ENCODE results near the gene SUFU. TPM values are rescaled to one million over a fixed set of nuclear protein-coding genes. Genes with fewer than 3 reads are reported as not detected.
A peak's percentile ranks its signal among the peaks of the same experiment; 100 is the strongest.

The SUFU gene
- total RNA-seq, 4 donors from 2014 or later = 2.3 to 5.4 (median 4.4) TPM

GRCh38 chr10:102645741-102646609 lies 142.2 kb downstream of the SUFU start:
- Histone ChIP-seq H3K27ac (peak overlapping the region; percentile 96 to 100 (median 100)), H3K4me1 (peaks cover 46 to 50% of the 10 kb centered on the region in 2 donors), H3K4me3 (replicated peaks in 1 of 3) (peak overlapping the region; percentile 59 to 84 (median 78)), H3K9me3 (no peaks in the 10 kb centered on the region), H3K36me3 (no peaks in the 10 kb centered on the region), H3K27me3 (no peaks in the 10 kb centered on the region)
- peak; percentile 92 to 94 for DNase-seq
- intact Hi-C loops (cut with DNase I) = loop anchor here (2.0 kb wide), 1 partner anchor 29 kb away; no protein-coding TSS in a partner anchor
- 1 to 5% methylated on average over 19 to 29 of the region's 29 CpGs for WGBS, 2 donors
- no peak for TF ChIP-seq CTCF (IDR thresholded peaks at IDR 0.05)
- peak in 1 of 2 donors; percentile 89 for TF ChIP-seq POLR2A (IDR thresholded peaks at IDR 0.05)

GRCh38 chr10:102646610-102647442 lies 143.1 kb downstream of the SUFU start:
- peak overlapping the region; percentile 2 to 84 (median 54) for H3K4me3 ChIP-seq (replicated peaks in 1 of 3)
- intact Hi-C loops (cut with DNase I) = no loop called here
- DNase-seq = peak; percentile 52 to 54

GRCh38 chr10:102647443-102648268 lies 143.9 kb downstream of the SUFU start:
- TF ChIP-seq CTCF (IDR thresholded peaks at IDR 0.05) (no peak), POLR2A (IDR thresholded peaks at IDR 0.05) (no peak)
- no peaks in the 10 kb centered on the region for H3K9me3 ChIP-seq
- DNase-seq = no peak
- H3K4me1 ChIP-seq = peaks cover 56 to 59% of the 10 kb centered on the region in 2 donors
- 33 to 46% methylated on average over 3 to 7 of the region's 7 CpGs for WGBS, 2 donors
- peak overlapping the region in 2 of 3 donors; percentile 2 to 84 for H3K4me3 ChIP-seq (replicated peaks in 1 of 3)
- intact Hi-C loops (cut with DNase I) = no loop called here
- no peaks in the 10 kb centered on the region for H3K36me3 ChIP-seq
- peak overlapping the region; percentile 96 to 100 (median 100) for H3K27ac ChIP-seq
- no peaks in the 10 kb centered on the region for H3K27me3 ChIP-seq

More at GRCh38 chr10:102646610-102647442, 143.1 kb downstream of the SUFU start:
- TF ChIP-seq POLR2A (IDR thresholded peaks at IDR 0.05) (no peak), CTCF (IDR thresholded peaks at IDR 0.05) (no peak)
- WGBS, 2 donors = 19 to 33% methylated on average over 17 to 18 of the region's 18 CpGs
- Histone ChIP-seq H3K4me1 (peaks cover 50 to 53% of the 10 kb centered on the region in 2 donors), H3K27me3 (no peaks in the 10 kb centered on the region), H3K27ac (peak overlapping the region; percentile 96 to 100 (median 100)), H3K9me3 (no peaks in the 10 kb centered on the region), H3K36me3 (no peaks in the 10 kb centered on the region)

GRCh38 chr10:102648269-102648888 lies 144.6 kb downstream of the SUFU start:
- TF ChIP-seq POLR2A (IDR thresholded peaks at IDR 0.05) = no peak
- TF ChIP-seq CTCF (IDR thresholded peaks at IDR 0.05) = no peak
- Histone ChIP-seq H3K9me3 (no peaks in the 10 kb centered on the region), H3K4me1 (peaks cover 59 to 61% of the 10 kb centered on the region in 2 donors), H3K27me3 (no peaks in the 10 kb centered on the region), H3K27ac (peak overlapping the region; percentile 61 to 100 (median 96)), H3K4me3 (replicated peaks in 1 of 3) (peak overlapping the region in 1 of 3 donors; percentile 13), H3K36me3 (peaks cover 5 to 7% of the 10 kb centered on the region in 2 donors)
- 45 to 54% methylated on average over 11 to 12 of the region's 12 CpGs for WGBS, 2 donors
- intact Hi-C loops (cut with DNase I) = no loop called here
- DNase-seq = no peak
